Activated CD8-positive, alpha-beta memory T cell treated with anti-CD3 and anti-CD28 coated beads, Interleukin-2, amount 50 U/mL, for 48 hours (primary cell): ENCODE data around the gene TMEM108.

ENCODE experiments used
- DNase-seq: peaks from one replicate; pipeline ENCODE4 v3.0.0-alpha.2; 2020

Gene TMEM108

GRCh38 chr3:133055339-133055738 is 17.1 kb downstream of the TMEM108 start:
- no peak for DNase-seq

DNA sequence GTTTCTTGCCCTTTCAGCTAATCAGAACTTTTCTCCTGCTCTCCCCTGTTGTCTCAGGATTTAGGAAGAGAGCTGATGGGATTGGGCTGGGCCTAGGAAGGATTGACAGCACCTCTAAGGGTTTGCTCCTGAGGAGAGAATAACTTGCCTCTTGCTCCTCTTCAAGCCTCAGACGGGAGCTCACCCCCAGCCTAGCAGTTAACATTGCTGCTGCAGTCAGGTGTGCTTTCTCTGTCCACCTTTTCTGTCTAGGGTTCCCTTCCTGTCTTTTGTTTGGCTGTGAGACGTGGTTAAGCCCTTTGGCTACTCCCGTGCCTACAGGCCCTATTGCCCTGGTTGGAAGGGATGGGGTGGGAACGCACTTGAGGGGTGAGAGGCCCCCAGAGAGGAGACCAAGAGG is 20.1 kb downstream of the TMEM108 start:
- DNase-seq = no peak

DNA sequence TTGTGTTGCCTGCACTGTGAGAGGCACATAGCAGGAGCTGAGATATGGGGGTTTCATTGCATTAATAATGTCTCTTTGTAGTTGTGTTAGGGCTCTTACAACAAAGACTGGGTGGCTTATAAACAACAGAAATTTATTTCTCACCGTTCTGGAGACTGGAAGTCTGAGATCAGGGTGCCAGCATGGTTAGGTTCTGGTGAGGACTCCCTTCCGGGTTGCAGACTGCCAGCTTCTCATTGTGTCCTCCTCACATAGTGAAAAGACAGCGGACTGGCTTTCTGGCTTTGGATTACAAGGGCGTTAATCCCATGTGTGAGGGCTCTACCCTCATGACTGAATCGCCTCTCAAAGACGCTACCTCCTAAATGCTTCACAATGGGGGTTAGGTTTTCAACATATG is 20.6 kb downstream of the TMEM108 start:
- DNase-seq = no peak

GRCh38 chr3:133065193-133065961 is 27.2 kb downstream of the TMEM108 start:
- no peak for DNase-seq

GRCh38 chr3:133066026-133066425 is 27.8 kb downstream of the TMEM108 start:
- DNase-seq = no peak

GRCh38 chr3:133069556-133070286 is 31.5 kb downstream of the TMEM108 start:
- no peak for DNase-seq

- no peak for DNase-seq
These were observed 36.8 kb downstream of the TMEM108 start for GRCh38 chr3:133074977-133075376.

DNA sequence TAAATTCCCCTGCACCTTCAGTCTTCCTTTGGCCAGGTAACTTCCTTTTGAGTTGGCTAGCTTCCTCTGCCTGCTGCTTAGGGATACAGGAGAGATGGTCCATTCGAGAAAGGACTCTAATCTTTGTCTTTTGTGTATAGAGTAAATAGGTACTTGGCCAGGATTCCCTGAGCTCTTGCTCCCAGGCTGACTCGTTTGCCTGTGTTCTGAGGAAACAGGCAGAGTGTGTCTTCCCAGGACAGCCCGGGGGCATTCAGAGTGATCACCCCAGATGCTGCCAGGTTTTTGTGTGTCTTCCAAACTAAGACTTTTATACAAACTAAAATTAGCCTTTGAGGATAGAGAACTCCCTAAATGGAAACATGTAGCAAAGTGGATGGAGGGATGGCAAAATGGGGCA is 39.5 kb downstream of the TMEM108 start:
- no peak for DNase-seq

GRCh38 chr3:133079621-133080020 is 41.4 kb downstream of the TMEM108 start:
- no peak for DNase-seq

DNA sequence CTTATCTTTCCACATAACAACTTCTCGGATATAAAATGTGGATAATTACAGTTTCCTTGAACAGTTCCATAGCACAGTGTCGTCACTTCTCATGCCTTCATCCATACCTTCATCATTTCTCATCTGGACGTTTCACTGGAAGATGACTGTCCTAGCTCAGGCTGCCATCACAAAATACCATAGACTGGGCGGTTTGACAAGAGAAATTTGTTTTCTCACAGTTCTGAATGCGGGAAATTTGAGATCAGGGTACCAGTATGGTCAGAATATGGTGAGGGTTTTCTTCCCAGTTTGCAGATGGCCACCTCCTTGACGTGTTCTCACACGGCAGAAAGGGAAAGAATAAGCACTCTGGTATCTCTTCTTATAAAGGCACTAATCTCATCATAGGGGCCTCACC is 42.8 kb downstream of the TMEM108 start:
- no peak for DNase-seq

GRCh38 chr3:133083395-133083794 is 45.2 kb downstream of the TMEM108 start:
- no peak for DNase-seq

- no peak for DNase-seq
These were observed 51.8 kb downstream of the TMEM108 start for GRCh38 chr3:133089906-133090485.

- no peak for DNase-seq
These were observed 54.5 kb downstream of the TMEM108 start for GRCh38 chr3:133092681-133093080.

GRCh38 chr3:133093366-133093765 is 55.2 kb downstream of the TMEM108 start:
- no peak for DNase-seq

DNA sequence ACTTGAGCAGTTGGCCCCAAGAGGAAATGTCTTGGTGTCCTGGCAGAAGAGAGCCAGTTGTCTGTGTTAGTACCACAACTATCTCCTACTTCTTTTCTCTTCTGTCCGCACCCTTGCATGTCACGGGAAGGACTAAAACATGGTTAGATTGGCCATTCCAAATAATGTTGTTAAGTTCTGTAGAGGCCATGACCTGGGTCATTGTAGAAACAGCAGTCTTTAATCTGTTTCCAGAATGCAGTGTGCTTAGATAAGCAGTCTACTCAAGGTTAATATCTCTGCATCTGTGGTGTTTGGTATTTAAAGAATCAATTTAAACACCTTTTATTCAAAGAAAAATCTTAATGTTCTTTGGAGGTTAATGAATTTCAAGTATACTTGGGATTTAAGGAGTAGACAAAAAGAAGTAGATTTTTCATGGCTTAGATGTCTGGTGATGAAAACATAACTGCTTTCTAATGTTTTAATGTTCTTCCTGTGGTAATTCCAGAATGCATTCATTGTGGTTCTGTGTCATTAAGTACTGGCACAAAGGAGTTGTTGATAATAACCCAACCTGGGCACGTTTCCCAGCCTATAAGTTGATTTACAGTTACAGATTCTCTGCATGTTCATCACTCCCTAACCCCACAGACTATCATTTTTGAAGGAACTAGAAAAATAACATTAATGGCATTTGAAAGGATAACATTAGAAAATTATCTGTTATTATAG is 58.9 kb downstream of the TMEM108 start:
- DNase-seq = no peak

DNA sequence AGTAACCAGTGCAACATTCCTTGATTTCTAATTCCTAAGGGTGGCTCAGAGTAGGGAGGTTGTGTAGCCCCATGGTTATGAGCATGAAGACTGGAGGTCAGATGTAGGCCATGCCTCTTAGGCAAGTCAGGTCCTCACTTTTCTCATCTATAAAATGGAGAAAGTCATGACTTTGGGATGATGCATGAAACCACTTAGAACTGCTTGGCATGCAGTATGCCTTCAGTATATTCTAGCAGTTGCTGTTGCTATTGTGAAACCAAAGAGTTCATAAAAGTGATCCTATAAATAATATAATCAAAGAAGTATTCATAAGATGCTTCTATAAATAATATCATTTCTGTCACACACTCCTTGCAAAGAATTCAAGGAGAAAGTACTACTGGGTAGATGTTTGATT is 65.5 kb downstream of the TMEM108 start:
- no peak for DNase-seq

DNA sequence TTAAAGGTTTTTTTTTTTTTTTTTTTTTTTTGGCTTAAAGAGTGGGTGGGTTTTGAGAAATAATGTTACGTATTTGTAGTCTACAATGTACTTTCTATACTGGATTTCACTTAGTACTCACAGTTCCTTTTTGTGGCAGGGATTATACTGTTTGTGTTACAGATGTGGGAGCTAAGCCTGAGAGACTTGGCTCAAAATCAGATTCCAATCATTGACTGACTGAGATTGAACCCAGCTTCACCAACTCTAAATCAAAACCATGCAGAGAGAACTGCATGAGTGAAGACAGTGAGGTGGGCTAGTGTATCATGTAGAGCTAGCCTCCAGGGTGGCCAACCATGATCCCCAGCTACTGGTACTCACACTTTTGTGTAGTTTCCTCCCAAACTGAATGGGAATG is 68.0 kb downstream of the TMEM108 start:
- no peak for DNase-seq

DNA sequence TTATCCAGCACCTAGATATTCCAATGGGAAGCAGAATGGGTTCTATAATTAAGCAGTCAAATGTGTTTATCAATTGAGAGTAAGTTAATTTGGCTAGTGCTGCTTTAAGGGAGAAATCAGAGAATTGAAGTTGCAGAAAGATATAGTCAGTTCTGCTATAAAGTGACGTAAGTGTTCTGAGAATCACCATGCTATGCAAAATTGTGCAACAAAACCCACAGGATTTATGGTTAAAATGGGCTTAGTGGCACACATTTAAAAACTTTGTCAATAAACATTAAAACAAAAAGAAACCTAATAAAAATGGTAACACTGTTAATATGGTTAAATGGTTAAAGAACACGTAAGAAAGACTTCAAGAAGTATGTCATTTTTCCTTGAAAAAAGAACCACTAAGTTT is 74.5 kb downstream of the TMEM108 start:
- no peak for DNase-seq

DNA sequence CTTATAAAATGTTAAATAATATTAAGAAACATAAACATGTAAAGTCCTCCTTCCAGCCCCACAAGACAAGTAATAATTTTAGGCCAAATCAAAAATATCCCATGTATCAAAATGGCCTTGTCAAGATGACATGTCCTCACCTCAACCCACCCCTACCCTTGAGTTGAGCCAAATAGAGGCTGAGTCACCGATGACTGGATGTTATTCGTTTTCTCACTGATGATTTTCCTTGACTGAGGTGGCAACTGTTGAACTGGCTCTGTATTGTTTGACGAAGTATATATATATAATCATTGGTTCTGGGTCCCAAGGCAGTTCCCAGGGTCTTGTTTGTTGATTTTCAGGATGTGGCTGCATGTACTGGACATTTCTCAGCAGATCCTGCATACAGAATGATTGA is 75.3 kb downstream of the TMEM108 start:
- no peak for DNase-seq

DNA sequence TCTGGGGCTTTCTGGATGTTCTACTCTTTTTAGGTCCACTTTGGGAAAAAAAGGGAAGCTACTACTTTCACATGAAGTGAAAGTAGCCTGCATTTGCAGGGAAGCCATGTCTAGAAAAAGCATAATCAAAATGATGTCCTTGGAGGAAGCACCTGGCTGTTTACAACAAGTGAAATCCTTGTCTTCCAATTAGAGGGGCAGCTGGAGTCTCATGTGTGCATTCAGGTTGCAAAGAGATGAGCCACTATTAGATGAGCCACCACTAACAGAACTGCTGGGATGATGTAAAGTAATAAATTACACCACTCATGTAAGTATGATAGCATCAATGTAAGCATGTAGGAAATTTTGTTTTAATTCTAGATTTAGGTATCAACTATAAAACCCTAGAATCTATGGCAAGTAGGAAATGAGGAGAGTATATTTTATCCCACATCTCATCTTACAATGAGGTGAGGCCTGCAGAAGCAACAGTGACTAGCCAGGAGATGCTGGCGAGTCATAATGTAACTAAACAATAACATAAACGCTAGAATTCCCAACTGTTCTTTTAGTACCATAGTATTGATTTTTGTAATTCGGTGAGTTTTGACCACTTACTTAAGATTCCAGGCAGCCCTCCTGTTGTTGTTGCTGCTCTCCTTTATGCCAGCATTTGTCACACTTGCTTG is 75.9 kb downstream of the TMEM108 start:
- DNase-seq = no peak

- DNase-seq = no peak
These were observed 77.0 kb downstream of the TMEM108 start for GRCh38 chr3:133115176-133115575.

- DNase-seq = no peak
These were observed 79.2 kb downstream of the TMEM108 start for GRCh38 chr3:133117342-133117741.

- DNase-seq = no peak
These were observed 81.0 kb downstream of the TMEM108 start for GRCh38 chr3:133119176-133119575.
